KOPT-K1 (cell line): ENCODE data around the gene SH3GL3.

Experiments
- H3K27ac ChIP-seq: fragments of 200-600 bp; sonication (generic); 2 replicates; pipeline ENCODE4 v1.5.1; 2016; ENCODE audit warnings: antibody characterized with exemption, mild to moderate bottlenecking, low read depth, low read length; ENCODE audit not compliant: poor library complexity, severe bottlenecking
- H3K36me3 ChIP-seq: fragments of 200-600 bp; sonication (generic); 2 replicates; pipeline ENCODE4 v1.5.1; 2017; ENCODE audit warnings: antibody characterized with exemption, mild to moderate bottlenecking, low read length, moderate library complexity; ENCODE audit not compliant: insufficient read depth
- H3K9me3 ChIP-seq: fragments of 200-600 bp; sonication (generic); 2 replicates; pipeline ENCODE4 v1.5.1; 2017; ENCODE audit warnings: antibody characterized with exemption, low read length, mild to moderate bottlenecking; ENCODE audit not compliant: insufficient read depth, poor library complexity, severe bottlenecking

The SH3GL3 gene

DNA sequence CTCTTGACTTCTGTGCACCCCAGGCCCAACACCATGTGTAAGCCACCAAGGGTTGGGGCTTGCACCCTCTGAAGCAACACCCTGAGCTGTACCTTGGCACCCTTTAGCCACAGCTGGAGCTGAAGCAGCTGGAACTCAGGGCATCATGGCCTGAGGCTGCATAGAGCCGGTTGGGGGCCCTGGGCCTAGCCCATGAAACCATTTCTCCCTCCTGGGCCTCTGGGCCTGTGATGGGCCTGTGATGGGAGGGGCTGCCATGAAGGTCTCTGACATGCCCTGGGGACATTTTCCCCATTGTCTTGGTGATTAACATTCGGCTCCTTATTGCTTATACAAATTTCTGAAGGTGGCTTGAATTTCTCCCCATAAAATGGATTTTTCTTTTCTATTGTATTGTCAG is 184.4 kb downstream of the SH3GL3 start:
- Histone ChIP-seq H3K9me3 (no peaks in the 10 kb centered on the region), H3K27ac (no peak overlapping the region), H3K36me3 (no peaks in the 10 kb centered on the region)

DNA sequence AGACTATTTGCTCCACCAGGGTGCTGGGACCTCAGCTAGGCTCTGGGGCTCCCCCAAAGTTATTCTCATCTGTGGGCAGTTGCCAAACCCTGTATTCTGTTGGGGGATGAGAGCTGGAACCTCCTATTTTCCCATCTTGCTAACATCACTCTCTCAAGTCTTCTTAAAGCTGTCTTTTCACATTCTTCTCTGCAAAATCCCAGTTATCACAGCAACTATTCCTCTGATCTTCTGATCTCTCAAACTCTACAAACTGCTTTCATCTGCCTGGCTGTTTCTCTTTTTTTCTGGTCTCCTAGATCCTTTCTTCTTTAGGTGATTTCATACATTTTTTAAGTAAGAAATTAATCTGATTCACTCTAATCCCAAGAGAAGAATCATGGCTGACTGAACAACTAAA is 196.1 kb downstream of the SH3GL3 start:
- no peaks in the 10 kb centered on the region for H3K36me3 ChIP-seq
- no peak overlapping the region for H3K27ac ChIP-seq
- no peaks in the 10 kb centered on the region for H3K9me3 ChIP-seq

DNA sequence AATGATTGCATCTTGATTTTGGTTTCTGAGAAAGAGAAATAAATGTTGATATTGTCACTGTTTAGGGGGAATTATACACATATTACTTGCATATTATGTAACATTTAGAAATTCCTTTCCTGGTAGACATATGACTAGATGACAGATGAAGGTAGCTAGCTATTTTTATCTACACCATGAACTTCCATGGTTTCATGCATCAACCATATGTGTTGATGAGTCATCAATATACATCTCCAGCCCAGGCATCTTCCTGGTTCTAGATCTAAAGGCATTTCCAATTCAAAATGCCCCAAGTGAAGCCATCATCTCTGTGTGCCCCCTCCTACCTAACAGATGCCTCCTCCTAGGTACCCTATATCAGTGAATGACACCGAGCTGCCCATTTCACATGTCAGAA is 197.3 kb downstream of the SH3GL3 start:
- H3K36me3 ChIP-seq, result no peaks in the 10 kb centered on the region
- no peaks in the 10 kb centered on the region for H3K9me3 ChIP-seq
- H3K27ac ChIP-seq, result no peak overlapping the region

DNA sequence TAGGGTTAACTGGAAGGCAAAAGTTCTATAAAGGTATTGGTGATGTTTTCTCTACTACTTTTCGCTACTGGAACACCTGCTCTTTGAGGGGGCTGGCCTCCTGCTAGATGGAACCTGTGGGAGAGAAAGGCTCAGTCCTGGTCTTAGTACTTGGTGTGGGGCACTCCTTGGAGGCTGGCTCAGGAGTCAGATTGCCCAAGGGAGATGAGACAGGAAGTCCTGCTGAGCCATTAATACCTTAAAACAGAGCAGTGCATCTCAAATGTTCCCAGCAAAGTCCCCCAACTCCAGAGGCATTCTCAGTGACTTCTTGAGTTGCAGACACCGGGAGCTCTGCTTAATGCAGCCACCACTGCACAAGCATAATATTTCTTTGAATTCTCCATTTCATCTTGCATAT is 203.7 kb downstream of the SH3GL3 start:
- Histone ChIP-seq H3K36me3 (no peaks in the 10 kb centered on the region), H3K27ac (no peak overlapping the region), H3K9me3 (no peaks in the 10 kb centered on the region)

DNA sequence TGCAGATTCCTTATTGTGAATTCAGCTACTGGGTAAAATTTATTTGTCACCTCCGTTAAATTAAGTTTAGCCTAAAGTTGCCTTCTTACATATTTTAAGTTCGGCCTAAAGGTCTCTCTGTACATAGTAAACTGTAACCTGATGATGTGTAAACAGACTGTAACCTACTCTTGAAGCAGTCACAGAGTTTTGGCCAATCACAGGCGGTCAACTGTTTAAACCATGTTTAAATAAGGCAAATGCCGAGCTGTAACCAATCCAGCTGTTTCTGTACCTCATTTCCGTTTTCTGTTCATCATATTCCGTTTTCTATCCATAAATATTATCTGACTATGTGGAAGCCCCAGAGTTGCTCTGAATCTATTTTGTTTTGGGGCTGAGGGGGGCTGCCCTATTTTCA is 204.4 kb downstream of the SH3GL3 start:
- Histone ChIP-seq H3K9me3 (no peaks in the 10 kb centered on the region), H3K27ac (no peak overlapping the region), H3K36me3 (no peaks in the 10 kb centered on the region)

DNA sequence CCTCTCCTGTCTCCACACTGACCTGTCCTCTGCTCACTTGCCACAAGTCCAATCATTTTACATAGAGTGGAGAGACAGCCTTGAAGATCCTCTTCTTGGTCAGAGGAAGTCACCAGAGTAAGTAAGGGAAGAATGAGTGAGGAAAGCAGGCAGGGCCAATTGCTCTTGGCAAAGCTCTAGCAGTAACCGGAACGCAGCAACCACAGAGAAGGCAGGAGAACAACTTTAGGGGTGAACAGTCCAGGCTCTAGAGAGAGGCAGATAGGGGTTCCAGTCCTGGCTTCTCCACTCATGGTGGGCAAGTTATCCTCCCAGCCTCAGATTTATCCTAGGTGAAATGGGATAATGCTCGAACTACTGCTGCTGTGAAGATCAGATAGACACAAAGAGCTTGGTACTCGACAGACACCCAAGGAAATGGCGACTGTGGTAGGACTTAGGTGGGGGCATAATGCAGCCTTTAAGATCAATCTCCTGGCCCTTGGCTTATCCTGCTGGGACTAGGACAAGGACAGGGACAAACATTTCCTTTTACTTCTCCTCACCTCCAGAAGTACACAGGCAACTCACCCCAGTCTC is 205.6 kb downstream of the SH3GL3 start:
- H3K9me3 ChIP-seq, result no peaks in the 10 kb centered on the region
- no peak overlapping the region for H3K27ac ChIP-seq
- no peaks in the 10 kb centered on the region for H3K36me3 ChIP-seq

DNA sequence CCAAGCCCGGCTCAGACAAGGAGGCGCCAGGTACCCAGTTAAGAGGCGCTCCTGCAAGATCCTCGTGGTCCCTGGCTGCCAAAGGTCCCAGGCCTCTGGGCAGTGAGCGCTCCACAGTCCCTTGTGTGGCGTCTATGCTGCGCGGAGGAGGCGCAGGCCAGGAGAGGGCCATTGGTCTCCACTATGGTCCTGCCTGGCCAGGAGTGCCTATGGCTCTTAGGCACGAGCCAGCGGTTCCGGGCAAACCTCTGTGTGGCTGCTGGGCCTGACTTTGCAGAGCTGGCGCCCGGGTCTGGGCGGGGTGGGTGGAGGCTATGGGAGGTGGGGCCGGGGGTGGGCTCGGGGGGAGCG is 206.1 kb downstream of the SH3GL3 start:
- Histone ChIP-seq H3K36me3 (no peaks in the 10 kb centered on the region), H3K9me3 (no peaks in the 10 kb centered on the region), H3K27ac (no peak overlapping the region)

DNA sequence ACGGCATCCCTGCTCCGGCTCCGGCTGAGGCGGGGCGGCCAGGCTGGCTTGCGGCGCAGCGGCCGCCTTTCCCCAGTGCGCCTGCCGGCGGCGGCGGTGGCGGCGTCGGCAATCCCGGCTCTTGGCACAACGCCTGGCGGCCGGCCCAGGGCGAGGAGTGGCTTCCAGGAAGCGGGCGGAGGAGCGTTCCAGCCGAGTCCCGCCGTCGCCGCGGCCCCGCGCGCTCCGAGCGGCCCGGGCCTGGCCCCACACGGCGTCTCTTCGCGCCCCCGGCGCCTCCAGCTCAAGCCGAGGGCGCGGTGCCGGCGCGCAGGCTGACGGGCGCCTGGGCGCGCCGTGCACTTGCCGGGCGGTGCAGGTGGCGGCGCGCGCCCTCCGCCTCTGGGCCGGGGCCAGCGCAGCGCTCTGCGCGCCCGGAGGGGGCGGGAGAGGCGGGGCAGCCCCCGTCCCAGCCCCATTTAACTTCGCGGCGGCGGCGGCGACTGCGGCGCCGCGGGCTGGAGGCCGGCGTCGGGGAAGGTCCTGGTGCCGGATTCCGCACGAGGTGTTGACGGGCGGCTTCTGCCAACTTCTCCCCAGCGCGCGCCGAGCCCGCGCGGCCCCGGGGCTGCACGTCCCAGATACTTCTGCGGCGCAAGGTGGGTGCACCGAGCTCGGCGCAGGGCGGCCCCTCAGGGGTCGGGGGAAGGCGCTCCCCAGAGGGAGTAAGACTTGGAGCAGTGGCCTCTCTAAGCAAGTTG is 206.7 kb downstream of the SH3GL3 start, which contains the start of gene ADAMTSL3:
Gene ADAMTSL3, plus strand, starts transcription at position 485 of the 740 bp plus-strand sequence. CDS start 1,639 bp downstream, outside the sequence.
- no peak within 1 kb of the TSS for H3K27ac ChIP-seq
- no peaks in the 10 kb centered on the region for H3K9me3 ChIP-seq

DNA sequence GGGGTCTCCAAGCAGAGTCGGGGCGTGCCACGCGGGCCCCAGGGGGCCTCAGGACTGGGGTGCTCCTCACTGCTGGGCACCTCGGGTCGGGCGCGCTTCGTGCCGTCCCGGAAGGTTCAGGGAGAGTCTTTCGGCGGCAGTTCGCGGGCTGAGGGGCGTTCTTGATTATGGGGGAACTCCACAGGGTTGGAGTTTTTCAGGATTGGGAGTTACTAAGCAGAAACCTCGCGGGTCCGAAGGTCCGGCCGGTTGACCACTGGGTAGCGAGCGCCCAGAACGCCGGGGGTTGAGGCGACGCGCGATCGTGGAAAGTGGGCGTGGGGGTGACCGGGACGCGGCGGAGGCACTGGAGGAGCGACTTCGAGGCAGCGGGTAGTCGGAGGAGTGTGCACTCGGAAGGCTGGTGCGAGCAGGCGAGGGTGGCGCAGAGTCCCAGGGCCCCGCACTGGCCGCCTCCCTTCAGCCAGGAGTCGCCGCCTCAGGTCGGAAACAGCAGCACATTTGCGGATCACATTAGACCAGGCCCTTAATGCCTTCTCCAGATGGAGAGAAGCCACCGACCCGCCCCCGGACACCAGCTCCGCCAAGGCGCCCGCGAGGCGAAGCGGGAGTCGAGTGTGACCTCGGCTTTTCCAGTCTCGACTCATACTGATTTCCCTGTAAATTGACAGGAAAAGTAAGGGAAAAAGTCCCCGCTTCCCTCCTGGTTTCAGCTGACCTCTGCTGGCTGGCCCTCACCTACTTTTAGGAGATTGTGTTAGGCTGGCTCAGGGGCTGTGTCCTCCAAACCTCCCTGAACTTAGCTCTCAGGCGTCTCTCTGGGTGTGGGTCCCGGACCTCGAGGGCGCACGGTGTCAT is 207.5 kb downstream of the SH3GL3 start:
- H3K36me3 ChIP-seq, result no peaks in the 10 kb centered on the region
- no peak overlapping the region for H3K27ac ChIP-seq
- no peaks in the 10 kb centered on the region for H3K9me3 ChIP-seq

More for the DNA sequence above, 206.7 kb downstream of the SH3GL3 start, which contains the start of gene ADAMTSL3:
- no peaks in the 10 kb centered on the region for H3K36me3 ChIP-seq

DNA sequence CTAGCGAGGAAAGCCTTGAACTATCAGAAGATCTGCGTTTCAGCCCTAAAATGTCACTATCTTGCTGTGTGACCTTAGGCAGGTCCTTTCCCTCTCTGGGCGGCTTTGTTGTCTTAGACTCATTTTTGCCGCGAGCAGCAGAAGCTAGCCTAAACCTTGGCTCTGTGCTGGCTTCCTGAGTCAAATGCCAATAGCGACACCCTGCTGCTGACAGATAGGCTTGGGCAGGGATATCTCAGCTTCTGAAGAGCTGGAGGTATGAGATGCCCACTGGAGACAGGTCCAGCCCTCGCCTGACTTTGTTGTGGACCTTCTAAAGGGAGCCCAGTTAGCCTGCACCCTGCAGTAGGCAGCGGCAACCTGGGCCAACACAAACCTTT is 208.1 kb downstream of the SH3GL3 start:
- no peaks in the 10 kb centered on the region for H3K36me3 ChIP-seq
- no peak overlapping the region for H3K27ac ChIP-seq
- no peaks in the 10 kb centered on the region for H3K9me3 ChIP-seq

DNA sequence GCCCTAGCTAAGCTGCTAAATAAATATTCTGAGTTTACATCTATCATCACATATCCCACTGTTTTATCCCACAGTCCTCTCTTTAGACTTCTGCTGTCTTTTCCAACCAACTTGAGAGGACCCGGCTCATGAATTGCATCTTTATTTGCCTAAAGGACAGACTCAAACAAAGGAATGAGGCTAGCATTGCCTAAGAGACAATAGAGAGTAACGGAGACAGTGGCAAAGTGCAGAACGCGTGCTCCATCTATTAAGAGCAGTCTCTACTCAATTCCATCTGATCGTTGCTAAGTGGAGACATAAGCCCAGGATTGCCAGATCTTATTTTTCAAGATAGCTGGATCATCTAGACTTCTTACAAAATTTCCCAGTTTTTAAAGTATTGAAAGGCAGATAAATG is 209.1 kb downstream of the SH3GL3 start:
- H3K9me3 ChIP-seq, result no peaks in the 10 kb centered on the region
- no peaks in the 10 kb centered on the region for H3K36me3 ChIP-seq
- no peak overlapping the region for H3K27ac ChIP-seq

DNA sequence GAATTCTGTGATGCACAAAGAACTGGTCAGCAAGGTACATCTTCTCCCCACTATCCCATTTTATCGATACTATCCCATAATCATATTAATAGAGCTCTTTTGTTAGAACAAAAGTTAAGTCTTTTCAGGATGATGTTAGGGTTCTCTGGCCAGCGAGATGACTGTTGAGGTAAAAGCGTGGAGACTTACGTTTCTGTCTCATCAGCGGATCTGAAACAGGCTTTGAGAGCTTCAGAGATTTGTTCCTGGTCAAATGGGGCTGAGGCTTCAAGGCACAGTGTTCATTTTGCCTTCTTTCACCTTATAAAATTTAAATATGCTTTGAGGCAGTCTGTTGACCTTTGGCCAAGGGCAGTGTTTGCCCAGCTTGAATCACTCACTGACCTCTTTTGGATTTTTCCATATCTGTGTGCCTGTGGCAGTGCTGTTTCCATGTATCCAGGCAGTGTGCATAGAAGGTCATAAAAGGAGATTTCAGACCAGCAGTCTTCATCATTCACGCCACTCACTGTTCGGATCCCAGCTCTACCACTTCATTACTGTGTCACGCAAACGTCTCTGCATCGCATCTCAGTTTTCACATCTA is 209.9 kb downstream of the SH3GL3 start:
- no peaks in the 10 kb centered on the region for H3K9me3 ChIP-seq
- no peaks in the 10 kb centered on the region for H3K36me3 ChIP-seq
- no peak overlapping the region for H3K27ac ChIP-seq

DNA sequence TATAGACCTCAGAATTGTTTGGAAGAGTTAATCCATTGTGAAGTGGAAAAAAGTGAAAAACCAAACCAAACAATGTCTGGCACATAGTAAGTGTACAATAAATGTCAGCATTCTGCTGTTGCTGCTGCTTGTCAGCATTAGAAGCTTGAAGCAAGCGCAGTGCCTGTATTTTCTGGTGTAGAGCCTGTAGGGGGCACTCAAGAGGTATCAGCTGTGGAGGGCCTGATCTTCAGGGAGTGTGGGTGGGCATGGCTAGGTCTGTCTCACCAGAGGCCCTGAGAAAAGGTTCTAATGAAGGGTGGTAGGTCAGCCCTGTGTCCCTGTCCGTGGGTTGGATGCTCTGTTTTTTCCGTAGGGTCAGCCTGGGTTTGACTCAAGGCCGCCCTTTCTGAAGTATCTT is 210.4 kb downstream of the SH3GL3 start:
- H3K36me3 ChIP-seq, result no peaks in the 10 kb centered on the region
- no peaks in the 10 kb centered on the region for H3K9me3 ChIP-seq
- H3K27ac ChIP-seq, result no peak overlapping the region

DNA sequence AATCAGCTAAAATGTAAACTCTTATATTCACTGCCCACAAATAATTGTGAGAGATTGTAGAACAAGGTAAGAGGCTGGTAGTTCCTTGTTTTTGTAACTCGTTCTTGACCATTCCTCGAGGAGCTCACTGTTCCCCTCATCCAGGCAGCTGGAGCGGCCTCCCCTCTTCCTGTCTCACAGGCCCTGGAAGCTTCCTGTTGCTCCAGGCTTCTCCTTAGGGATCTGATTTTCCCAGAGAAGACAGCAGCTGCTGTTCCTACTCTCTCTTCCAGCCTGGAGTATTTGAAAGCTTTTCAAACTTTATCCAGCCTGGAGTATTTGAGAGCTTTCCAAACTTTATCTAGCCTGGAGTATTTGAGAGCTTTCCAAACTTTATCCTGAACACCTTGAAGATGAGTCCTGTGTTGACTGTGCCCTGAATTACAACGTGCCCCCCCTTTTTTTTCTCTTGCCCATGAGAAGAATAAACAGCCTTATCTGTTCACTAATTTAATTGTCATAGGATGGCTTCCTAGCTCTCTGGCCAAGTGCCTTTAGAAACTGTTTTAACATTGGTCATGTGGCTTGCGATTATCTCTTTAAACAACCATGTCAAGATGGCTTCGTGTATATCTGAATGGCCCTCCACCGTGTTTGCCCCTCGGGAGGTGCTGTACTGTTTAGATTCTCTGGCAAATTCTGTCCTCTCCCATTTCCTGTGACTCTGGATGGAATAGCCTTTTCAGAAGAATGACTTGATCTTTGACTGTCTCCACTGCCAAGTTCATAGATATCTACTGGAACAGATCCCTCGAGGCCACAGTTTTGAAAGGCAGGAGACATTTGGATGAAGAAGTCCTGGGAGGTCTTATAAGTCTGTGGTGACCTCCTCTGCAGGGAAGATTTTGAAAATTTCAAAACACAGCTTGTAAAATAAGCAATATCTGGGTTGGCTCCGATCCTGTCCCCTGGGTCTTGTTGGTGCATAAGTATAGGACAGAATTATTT is 211.6 kb downstream of the SH3GL3 start:
- Histone ChIP-seq H3K27ac (no peak overlapping the region), H3K9me3 (no peaks in the 10 kb centered on the region), H3K36me3 (no peaks in the 10 kb centered on the region)
